ENCODE data around the gene RNF167.
"Not testable (repeated sequence)": the region's sequence is repeated elsewhere in the genome, so short reads cannot be mapped to it uniquely, and the experiment has no call there.

Gene RNF167

DNA sequence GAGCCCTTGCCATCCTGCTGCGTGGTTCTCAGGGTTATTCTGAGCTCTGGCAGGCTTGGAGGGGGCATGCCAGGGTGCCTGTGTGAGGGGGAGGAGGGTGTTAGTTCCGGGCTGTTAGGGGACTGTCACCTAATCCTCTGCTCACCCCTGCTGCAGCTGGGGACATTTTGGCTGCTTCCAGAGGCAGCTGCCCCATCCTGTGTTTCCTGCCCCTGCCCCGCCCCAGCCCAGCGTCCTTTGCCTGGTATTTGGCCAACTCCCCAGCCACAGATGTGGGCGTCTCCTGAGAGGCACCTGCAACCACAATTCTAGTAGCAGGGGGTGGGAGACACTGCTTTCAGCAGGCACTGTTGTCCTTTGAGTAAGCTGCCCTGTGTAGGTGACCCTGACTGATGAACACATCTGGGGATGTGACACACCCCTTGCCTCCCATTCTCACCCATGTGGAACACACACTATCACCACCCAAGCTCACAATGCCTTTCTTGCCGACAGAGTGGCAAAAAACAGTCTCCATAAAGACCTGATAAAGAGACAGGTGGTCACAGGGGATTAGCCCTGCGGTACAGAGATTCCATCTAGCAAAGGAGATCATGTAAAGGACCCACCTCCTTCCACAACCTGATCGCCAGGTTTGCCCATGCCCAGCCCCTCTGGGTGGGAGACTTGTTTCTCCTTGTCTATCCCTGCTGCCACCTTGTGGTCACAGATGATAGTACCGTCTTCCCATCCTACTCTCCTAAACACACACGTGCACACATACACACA is 36.8 kb upstream of the RNF167 start, which contains the start of gene CHRNE:
Gene CHRNE, minus strand, starts transcription at position 48 of the 768 bp plus-strand sequence. Its CDS starts 35 bp downstream, at position 13.
- peak; percentile 84 for DNase-seq

DNA sequence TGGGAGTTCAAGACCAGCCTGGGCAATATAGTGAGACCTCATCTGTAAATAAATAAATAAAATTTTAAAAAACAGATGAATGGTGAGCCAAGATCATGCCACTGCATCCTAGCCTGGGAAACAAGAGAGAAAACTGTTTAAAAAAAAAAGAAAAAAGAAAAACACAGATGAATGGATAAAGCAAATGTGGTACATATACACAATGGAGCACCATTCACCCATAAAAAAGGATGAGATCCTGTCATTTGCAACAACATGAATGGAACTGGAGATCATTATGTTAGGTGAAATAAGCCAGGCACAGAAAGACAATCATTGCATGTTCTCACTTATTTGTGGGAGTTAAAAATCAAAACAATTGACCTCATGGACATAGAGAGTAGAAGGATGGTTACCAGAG is 33.4 kb upstream of the RNF167 start:
- not testable (repeated sequence) for DNase-seq

DNA sequence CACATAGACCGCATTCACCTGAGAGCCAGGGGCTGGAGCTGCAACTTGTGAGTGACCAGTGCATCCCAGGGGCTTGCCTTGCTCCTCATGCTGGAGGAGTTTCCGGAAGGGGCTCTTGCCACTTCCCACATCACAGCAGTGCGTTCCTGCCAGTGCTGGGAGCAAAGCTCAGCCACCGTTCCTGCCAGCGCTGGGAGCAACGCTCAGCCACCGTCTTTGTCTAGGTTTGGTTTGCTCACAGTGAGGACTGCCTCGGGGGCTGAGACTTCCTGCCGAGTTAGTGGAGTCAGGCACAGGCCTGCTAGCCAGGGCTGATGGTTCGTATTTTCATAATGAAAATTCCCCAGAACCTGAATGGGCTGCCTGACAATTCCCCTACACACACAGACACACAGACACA is 31.8 kb upstream of the RNF167 start:
- no peak for DNase-seq

DNA sequence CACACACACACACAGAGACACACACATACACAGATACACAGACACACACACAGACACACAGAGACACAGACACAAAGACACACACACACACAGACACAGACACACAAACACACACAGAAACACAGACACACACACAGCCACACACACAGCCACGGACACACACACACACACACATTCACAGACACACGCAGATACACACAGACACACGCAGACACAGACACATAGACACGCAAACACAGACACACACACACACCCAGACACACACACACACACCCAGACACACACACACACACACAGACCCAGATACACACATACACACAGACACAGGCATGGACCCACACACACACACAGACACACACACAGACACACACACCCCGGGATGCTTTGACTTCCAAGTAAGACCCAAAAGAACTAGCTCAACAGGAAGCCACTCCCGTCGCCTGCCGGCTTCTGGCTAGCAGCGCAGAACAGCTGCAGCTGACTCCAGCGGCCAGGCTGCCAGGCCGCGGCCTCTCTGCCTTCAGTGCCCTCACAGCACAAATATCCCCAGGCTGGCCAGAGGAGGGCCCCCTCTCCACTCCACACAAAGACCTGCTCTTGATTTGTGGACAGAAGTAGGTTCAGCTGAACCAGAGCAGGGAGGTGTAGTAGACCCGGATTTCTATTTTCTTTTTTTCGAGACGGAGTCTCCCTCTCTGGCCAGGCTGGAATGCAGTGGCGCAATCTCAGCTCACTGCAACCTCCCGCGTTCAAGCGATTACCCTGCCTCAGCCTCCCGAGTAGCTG is 31.2 kb upstream of the RNF167 start:
- DNase-seq: peak; percentile 84

DNA sequence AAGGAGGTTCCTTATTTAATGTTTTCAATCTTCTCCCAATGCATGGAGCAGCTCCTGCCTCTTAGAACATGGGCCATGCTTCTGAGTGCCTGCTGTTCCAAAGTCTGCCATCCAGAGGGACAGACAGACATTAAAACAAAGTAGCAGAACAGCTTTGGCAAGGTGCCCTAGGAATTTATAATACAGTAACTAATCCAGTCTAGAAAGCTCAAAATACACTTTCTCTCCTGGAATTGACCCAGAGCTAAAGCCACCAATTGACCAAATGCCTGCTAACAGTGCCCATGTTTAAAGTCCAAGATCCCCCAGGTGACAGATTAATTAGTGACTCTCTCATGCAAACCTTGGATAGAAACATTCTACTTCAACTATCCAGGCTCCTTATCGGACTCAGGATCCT is 26.1 kb upstream of the RNF167 start:
- no peak for DNase-seq

DNA sequence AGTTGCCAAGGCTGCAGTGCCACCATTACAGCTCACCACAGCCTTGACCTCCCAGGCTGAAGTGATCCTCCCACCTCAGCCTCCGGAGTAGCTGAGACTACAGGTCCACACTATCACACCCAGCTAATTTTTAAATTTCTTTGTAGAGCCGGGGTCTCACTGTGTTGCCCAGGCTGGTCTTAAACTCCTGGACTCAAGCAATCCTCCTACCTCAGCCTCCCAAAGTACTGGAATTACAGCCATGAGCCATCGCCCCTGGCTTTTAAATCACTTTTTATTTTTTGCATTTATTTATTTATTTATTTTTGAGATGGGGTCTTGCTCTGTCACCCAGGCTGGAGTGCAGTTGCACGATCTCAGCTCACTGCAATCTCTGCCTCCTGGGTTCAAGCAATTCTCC is 25.5 kb upstream of the RNF167 start:
- not testable (repeated sequence) for DNase-seq

DNA sequence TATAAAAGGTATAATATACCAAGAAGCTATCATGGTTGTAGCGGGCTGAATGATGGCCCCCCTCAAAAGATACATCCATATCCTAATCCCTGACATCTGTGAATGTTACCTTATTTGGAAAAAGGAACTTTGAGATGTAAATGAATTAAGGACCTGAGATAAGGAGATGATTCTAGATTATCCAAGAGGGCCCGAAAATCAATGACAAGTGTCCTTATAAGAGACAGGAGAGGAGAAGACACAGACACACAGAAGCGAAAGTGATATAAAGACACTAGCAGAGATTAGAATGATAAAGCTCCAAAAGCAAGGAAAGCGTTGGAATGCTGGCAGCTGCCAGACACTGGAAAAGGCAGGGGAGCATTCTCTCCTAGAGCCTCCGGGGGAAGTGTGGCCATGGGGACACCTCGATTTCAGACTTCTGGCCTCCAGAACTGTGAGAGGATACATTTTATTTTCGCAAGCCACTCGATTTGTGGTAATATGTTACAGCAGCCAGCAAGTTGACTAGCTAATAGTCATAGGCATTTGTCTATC is 20.5 kb upstream of the RNF167 start:
- DNase-seq: no peak

DNA sequence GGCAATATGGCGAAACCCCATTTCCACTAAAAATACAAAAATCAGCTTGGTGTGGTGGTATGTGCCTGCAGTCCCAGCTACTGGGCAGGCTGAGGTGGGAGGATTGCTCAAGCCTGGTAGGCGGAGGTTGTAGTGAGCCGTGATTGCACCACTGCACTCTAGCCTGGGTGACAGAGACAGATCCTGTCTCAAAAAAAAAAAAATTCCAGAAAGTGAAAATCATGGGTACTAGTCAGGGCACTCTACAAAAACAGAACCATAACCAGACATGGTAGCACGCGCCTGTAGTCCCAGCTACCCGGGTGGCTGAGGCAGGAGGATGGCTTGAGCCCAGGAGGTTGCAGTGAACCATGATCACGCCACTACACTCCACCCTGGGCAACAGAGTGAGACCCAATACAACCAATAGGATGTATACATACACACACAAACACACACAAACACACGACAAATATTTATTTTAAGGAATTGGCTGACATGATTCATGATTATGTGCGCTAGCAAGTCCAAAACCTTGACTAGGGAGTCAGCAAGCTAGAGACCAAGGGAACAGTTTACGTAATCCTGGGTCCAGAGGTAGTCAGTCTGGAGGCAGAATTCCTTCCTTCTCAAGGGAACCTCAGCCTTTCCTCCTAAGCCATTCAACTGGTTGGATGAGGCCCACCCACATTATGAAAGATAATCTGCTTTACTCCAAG is 19.6 kb upstream of the RNF167 start:
- no peak for DNase-seq

DNA sequence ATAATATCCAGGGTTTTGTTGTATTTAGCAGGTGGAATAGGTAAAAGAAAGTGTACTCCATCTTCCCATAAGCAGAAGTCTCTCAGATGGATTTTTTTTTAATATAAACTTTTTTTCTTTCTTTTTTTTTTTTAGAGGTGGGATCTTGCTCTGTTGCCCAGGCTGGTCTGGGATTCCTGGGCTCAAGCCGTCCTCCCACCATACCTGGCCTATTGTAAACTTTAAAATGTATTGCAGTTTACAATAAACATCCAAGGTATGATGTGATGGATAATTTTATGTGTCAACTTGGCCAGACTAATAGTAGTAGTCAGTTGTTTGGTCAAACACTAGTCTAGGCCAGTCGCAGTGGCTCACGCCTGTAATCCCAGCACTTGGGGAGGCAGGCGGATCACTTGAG is 18.7 kb upstream of the RNF167 start:
- no peak for DNase-seq

DNA sequence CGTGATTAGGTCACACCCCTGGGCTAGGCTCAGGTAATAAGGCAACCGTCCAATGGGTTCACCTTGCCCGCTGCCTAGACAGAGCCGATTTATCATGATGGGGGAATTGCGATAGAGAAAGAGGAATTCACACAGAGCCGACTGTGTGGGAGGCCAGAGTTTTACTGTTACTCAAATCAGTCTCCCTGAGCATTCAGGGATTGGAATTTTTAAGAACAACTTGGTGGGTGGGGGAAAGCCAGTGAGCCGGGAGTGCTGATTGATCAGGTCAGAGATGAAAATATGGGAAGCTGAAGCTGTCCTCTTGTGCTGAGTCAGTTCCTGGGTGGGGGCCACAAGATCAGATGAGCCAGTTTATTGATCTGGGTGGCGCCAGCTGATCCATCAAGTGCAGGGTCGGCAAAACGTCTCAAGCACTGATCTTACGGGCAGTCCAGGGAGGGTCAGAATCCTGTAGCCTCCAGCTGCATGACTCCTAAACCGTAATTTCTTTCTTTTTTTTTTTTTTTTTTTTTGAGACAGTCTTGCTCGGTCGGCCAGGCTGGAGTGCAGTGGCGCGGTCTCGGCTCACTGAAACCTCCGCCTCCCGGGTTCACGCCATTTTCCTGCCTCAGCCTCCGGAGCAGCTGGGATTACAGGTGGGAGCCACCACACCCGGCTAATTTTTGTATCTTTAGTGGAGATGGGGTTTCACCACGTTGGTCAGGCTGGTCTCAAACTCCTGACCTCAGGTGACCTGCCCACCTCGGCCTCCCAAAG is 13.3 kb upstream of the RNF167 start:
- not testable (repeated sequence) for DNase-seq

DNA sequence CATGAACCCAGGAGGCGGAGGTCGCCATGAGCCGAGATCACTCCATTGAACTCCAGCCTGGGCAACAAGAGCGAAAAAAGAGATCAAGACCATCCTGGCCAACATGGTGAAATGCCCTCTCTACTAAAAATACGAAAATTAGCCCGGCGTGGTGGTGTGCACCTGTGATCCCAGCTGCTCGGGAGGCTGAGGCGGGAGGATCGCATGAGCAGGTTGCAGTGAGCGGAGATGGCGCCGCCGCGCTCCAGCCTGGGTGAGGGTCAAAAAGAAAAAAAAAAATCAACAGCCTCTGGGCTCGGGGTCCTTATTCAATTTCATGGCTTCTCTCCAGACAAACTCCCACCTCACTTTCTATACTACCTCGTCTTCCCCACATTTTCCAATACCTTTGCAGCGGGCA is 11.2 kb upstream of the RNF167 start:
- no peak for DNase-seq

DNA sequence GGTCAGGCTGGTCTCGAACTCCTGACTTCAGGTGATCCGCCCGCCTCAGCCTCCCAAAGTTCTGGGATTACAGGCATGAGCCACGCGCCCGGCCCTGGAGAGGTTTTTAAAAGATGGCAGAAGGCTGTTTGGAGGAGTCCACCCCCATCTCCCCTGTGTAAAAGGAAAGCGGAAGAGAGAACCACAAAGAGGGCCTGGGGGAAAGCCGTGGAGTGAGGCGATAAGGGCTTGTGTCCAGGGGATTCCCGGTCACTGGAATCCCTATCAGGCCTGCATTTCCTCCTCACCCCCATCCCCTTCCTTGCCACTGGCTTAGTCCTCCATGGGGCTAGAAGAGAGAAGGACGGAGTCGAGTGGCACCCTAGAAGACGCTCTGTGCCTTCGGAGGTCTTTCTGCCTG is 8.1 kb upstream of the RNF167 start, which contains the start of gene GP1BA:
Gene GP1BA, plus strand, starts transcription at position 315 of the 400 bp plus-strand sequence. CDS start 328 bp downstream, outside the sequence.
- no peak for DNase-seq

DNA sequence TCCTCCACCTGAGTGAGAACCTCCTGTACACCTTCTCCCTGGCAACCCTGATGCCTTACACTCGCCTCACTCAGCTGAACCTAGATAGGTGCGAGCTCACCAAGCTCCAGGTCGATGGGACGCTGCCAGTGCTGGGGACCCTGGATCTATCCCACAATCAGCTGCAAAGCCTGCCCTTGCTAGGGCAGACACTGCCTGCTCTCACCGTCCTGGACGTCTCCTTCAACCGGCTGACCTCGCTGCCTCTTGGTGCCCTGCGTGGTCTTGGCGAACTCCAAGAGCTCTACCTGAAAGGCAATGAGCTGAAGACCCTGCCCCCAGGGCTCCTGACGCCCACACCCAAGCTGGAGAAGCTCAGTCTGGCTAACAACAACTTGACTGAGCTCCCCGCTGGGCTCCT is 7.3 kb upstream of the RNF167 start:
- DNase-seq: no peak

DNA sequence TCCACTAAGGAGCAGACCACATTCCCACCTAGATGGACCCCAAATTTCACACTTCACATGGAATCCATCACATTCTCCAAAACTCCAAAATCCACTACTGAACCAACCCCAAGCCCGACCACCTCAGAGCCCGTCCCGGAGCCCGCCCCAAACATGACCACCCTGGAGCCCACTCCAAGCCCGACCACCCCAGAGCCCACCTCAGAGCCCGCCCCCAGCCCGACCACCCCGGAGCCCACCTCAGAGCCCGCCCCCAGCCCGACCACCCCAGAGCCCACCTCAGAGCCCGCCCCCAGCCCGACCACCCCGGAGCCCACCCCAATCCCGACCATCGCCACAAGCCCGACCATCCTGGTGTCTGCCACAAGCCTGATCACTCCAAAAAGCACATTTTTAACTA is 6.4 kb upstream of the RNF167 start:
- no peak for DNase-seq

DNA sequence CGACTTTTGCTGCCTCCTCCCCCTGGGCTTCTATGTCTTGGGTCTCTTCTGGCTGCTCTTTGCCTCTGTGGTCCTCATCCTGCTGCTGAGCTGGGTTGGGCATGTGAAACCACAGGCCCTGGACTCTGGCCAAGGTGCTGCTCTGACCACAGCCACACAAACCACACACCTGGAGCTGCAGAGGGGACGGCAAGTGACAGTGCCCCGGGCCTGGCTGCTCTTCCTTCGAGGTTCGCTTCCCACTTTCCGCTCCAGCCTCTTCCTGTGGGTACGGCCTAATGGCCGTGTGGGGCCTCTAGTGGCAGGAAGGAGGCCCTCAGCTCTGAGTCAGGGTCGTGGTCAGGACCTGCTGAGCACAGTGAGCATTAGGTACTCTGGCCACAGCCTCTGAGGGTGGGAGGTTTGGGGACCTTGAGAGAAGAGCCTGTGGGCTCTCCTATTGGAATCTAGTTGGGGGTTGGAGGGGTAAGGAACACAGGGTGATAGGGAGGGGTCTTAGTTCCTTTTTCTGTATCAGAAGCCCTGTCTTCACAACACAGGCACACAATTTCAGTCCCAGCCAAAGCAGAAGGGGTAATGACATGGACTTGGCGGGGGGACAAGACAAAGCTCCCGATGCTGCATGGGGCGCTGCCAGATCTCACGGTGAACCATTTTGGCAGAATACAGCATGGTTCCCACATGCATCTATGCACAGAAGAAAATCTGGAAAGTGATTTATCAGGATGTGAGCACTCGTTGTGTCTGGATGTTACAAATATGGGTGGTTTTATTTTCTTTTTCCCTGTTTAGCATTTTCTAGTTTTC is 5.7 kb upstream of the RNF167 start:
- peak; percentile 18 for DNase-seq

DNA sequence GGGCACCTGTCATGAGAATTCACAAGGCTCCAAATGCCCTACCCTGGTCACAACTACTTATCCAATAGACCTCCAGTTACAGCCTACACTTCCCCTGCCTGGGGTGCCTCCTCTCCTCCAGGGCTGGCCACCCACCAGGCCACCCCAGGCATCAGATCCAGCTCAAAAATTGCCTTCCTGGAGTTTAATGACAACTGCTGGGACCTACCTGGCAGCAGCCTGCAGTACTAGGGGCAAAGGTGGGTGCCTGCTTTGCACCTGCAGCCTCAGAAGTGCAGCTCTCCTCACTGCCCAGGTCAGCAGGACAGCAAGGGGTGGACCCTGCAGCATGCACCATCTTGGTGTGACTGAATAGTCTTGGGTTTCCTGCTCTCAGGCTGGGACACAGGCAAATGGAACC is 4.4 kb upstream of the RNF167 start:
- no peak for DNase-seq

DNA sequence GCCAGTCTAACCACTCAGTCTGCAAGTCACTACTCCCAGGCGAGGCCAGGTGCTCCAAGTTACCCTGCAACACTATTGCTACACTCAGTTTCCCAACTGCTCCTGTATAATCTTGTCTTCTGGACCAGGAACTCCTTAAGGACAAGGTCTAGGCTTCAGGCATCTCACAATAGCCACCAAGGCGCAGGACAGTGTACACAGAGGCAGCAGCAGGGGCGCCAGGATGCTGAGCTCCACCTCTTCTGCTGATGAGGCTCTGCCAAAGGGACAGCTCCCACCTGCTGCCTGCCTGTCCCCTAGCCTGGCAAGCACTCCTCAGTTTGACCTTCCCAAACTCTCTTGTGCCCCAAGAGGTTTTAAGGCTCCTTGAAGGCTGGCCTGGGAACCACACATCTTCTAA is 3.6 kb upstream of the RNF167 start:
- no peak for DNase-seq

DNA sequence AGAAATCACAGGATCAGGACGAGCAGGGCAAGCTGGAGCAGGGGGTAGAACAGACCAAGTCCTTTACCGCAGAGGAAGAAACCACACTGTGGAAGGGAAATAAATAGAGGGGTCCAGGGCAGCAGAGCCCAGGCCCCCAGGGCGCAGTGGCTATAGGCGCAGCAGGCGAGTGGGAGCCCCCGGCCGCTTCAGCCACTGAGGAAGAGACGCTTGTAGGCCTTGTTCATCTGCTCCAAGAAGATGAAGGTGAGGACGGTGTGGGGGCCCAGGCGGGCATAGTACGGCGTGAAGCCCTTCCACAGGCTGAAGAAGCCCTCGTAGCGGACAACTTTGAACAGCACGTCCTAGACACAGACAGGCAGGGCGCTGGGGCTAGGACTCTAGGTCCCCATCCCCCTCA is 2.5 kb upstream of the RNF167 start:
- DNase-seq: no peak

DNA sequence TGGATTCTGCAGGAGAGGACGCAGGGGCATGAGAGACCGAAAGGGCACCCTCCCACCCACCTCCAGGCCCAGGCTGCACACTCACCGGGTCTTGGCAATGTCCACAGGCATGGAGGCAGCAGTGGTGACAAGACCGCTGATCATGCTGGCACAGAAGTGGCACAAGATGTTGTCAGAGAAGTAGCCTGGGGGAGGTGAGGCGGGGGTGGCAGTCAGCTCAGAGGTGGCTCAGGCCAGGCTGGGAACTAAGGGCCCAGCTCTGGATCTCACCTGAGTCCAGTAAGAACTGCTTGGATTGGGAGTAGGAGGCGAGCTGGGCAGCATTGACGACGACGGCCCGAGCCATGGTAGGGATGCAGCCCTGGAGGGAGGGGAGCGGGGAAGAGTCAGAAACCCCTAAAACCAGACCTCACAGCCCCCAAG is 2.0 kb upstream of the RNF167 start:
- no peak for DNase-seq

DNA sequence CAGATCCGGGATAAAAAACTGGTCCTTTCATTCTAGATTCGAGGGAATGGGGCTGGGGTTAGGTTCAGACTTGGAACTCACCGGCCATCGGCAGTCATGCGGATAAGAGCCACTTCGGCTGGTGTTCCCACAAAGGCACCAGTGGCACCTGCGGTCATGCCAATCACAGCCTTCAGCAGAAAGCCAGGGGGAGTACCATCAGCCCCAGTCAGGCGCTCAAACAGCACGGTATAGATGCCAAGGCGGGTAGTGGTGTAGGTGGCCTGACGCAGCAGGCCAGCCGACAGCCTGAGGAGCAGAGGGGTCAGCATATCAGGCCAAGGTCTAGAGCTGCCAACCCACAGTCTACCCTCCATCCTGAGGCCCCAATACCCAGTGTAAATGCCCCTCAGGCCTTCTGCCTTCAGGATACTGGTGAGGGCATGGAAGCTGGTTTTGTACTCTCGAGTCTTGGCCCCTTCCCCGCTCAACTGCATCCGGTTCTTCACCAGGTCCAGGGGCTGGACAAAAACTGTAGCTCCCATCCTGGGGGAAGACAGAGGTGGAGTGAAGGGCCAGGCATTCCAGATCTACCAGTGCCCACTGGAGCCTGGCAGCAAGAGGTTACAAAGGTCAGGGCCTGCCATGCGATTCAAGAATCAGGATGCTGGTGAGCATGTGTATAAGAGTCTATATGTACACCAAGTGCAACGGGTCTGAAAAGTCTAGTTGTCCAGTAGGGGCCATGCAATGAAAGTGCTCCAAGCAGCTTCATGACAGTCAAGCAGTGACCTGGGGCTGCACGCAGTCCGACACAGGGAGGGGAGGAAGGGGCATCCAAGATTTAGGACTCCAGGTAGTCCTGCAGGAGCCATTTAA is 1.2 kb upstream of the RNF167 start:
- DNase-seq: no peak

DNA sequence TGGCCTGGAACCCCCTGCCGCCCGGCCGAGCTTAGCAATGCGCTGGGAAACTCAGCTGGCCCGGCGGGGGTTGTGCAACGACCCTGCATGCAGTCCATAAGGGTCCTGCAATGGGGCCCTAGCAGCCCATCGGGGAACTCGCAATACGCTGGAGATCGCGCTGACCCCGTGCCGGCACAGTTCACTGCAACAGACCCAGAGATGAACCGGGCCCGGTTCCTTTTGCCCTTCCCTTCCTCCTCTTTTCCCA is 597 bp upstream of the RNF167 start:
- DNase-seq: no peak
